Activated naive CD8-positive, alpha-beta T cell (primary cell): ENCODE results near the gene LYZL6.
A peak's percentile ranks its signal among the peaks of the same experiment; 100 is the strongest.

Experiments used
- H3K27ac Mint-ChIP-seq: one replicate; pipeline ENCODE4 v1.8.0; 2021; ENCODE audit warnings: mixed read lengths
- H3K27me3 Mint-ChIP-seq: one replicate; pipeline ENCODE4 v1.8.0; 2021; ENCODE audit warnings: mixed read lengths
- H3K36me3 Mint-ChIP-seq: one replicate; pipeline ENCODE4 v1.8.0; 2021; ENCODE audit warnings: mixed read lengths
- H3K4me1 Mint-ChIP-seq: one replicate; pipeline ENCODE4 v1.8.0; 2021; ENCODE audit warnings: low read depth, mixed read lengths
- H3K4me3 Mint-ChIP-seq: one replicate; pipeline ENCODE4 v1.8.0; 2021; ENCODE audit warnings: mild to moderate bottlenecking, mixed read lengths
- H3K9me3 Mint-ChIP-seq: one replicate; pipeline ENCODE4 v1.8.0; 2021; ENCODE audit warnings: low read depth, mixed read lengths

Gene LYZL6

DNA sequence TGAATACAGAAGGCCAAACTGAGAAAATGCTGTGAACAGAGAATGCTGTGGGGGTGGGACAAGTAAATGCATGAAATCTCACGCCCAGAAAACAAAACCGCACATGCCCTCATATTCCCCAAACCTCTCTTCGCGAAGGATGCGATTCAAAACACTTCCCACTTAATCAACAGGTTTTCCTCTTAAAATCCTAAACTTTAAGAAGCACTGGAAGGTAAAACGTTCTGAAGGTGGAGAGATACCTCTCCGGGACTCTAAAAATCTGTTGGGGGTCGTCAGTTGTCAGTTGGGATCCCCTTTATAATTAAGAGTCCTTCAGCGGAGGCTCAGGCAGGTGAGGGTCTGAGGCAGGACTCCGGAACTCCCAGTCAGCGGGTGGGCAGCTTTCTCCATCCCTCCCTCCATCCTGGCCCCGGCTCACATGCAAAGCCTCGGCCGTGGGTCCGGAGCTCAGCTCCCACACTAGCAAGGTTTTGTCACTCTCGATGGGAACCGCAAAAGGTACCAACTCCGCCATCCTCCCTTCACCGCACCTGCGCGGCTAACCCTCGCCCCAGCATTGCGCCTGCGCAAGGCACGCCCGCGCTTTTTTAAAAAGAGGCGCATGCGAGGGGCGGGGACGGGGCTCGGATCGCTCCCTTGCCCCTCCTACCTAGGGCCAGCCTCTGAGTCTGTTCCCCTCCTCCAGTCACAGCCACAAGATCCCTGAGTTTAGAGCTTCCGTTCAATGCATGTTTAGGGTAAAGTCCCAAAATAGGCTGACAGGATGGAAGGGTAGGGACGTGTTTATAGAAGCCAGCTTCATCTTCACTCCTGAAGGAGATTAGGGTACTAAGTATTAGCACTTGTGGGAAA lies 13.1 kb downstream of the LYZL6 start, which contains the start of gene RDM1:
Gene RDM1 (minus strand): TSS at position 563 of the 855 bp plus-strand sequence. CDS start 46 bp downstream, at position 517.
- Mint-ChIP-seq H3K27me3 (peaks cover 2% of the 10 kb centered on the region), H3K9me3 (no peaks in the 10 kb centered on the region), H3K36me3 (no peaks in the 10 kb centered on the region), H3K27ac (peak within 1 kb of the TSS; percentile 78), H3K4me3 (peak within 1 kb of the TSS; percentile 86), H3K4me1 (peaks cover 15% of the 10 kb centered on the region)

DNA sequence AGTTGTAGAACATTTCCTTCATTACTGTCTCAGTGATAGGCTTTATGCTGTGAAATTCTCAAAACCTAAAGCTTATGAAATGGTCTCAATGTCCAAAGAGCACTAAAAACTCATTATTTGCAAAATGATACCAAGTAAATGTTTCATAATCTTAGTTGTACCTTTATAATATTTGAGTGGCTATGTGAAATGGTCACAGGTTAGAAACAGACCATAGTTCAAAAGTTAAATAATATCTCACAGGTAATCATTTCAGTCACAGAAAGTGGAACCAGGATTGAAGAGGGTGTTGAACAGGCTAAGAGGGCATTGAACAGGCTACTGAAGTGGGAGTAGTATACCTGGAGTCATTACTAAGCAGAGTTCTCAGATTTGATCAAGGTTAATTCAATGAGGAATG lies 15.8 kb downstream of the LYZL6 start:
- Mint-ChIP-seq H3K4me1 (peaks cover 16% of the 10 kb centered on the region), H3K4me3 (no peak overlapping the region), H3K27me3 (peaks cover 2% of the 10 kb centered on the region), H3K27ac (no peak overlapping the region), H3K36me3 (no peaks in the 10 kb centered on the region), H3K9me3 (no peaks in the 10 kb centered on the region)

DNA sequence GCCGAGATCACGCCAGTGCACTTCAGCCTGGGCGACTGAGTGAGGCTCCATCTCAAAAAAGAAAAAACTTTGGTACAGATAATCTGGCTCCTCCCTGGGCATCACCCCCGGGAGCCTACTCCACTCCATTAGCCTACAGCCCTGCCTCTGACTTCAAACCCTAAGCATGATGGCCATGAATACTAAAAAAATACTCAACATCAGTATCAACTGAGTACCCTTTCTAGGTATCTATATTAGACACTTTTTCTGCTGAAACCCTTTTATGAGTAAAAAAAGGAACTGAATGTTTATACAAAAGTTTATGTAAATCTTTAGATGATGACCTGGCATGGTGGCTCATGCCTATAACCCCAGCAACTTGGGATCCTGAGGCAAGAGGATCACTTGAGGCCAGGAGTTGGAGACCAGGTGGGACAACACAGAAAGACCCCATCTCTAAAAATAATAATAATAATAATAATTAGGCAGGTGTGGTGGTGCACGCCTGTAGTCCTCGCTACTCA lies 19.9 kb downstream of the LYZL6 start:
- no peak overlapping the region for H3K4me3 Mint-ChIP-seq
- no peaks in the 10 kb centered on the region for H3K36me3 Mint-ChIP-seq
- H3K27ac Mint-ChIP-seq, result no peak overlapping the region
- no peaks in the 10 kb centered on the region for H3K9me3 Mint-ChIP-seq
- peaks cover 6% of the 10 kb centered on the region for H3K4me1 Mint-ChIP-seq
- peaks cover 2% of the 10 kb centered on the region for H3K27me3 Mint-ChIP-seq

DNA sequence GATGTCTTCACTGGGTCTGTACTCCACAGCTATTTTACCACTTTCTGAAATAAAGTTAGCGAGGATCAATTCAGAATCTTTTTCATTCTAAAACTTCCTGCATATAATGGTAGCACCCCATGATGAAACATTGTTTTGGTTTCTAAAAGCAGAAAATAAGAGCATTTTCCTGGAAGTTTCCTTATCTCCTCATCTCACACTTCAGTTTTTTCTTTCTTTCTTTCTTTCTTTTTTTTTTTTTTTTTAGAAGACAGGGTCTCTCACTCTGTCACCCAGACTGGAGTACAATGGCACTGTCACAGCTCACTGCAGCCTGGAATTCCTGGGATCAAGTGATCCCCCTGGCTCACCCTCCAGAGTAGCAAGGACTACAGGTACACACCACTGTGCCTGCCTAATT lies 23.3 kb downstream of the LYZL6 start:
- H3K4me3 Mint-ChIP-seq, result no peak overlapping the region
- no peaks in the 10 kb centered on the region for H3K9me3 Mint-ChIP-seq
- no peak overlapping the region for H3K27ac Mint-ChIP-seq
- no peaks in the 10 kb centered on the region for H3K36me3 Mint-ChIP-seq
- peaks cover 6% of the 10 kb centered on the region for H3K4me1 Mint-ChIP-seq
- no peaks in the 10 kb centered on the region for H3K27me3 Mint-ChIP-seq

DNA sequence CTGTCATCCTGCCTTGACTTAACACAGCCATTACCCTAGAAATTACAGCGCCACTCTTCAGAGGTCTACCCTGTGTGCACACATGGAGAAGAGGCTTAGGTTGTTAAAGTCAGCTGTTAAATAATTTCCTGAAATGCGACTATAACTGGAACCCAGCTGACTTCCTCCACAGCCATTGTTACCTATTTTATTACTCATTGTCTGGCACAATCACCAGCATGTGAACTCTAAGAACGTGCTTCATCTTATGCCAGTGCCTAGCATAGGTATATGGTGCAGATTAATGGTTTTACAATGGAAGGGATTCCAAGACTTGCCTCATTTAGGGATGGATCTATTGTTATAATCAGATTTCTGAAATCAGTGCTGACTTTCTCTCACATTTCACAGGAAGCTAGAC lies 24.8 kb downstream of the LYZL6 start:
- no peaks in the 10 kb centered on the region for H3K27me3 Mint-ChIP-seq
- H3K27ac Mint-ChIP-seq, result no peak overlapping the region
- no peaks in the 10 kb centered on the region for H3K36me3 Mint-ChIP-seq
- H3K4me3 Mint-ChIP-seq, result no peak overlapping the region
- H3K9me3 Mint-ChIP-seq, result no peaks in the 10 kb centered on the region
- H3K4me1 Mint-ChIP-seq, result peaks cover 4% of the 10 kb centered on the region

DNA sequence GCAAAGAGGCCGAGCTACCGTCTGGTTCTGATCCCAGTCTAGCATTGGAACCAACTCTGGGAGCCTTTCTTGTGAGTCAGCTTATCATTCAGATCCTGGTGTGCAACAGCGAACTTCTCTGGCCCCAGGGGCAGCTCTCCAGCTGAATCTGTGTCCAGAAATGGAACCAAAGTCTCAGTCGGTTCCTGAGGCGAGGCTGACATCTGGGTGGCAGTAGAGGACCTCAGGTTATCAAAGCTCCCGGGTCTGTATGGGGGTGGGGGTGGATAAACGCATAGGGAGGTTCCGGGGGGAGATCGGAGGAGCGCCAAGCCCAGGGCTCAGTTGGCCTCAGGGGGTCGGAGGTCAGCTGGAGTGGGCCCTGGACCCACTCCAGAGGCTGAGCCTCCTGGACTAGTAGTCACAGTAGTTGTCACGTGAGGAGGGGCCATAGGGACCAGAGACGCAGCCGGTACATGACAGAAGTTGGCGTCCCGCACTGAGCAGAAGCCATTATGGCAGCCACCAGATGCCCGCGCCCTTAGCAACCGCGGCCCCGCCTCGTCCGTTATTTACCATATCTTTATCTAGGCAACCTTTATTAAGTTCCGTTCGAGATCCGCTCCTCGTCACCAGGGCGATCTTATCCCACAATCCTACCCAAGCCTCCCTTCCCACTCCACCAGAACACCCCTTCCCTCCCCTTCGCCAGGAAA lies 25.8 kb downstream of the LYZL6 start:
- H3K27me3 Mint-ChIP-seq, result no peaks in the 10 kb centered on the region
- no peak overlapping the region for H3K27ac Mint-ChIP-seq
- H3K4me3 Mint-ChIP-seq, result no peak overlapping the region
- peaks cover 4% of the 10 kb centered on the region for H3K4me1 Mint-ChIP-seq
- no peaks in the 10 kb centered on the region for H3K9me3 Mint-ChIP-seq
- H3K36me3 Mint-ChIP-seq, result no peaks in the 10 kb centered on the region

DNA sequence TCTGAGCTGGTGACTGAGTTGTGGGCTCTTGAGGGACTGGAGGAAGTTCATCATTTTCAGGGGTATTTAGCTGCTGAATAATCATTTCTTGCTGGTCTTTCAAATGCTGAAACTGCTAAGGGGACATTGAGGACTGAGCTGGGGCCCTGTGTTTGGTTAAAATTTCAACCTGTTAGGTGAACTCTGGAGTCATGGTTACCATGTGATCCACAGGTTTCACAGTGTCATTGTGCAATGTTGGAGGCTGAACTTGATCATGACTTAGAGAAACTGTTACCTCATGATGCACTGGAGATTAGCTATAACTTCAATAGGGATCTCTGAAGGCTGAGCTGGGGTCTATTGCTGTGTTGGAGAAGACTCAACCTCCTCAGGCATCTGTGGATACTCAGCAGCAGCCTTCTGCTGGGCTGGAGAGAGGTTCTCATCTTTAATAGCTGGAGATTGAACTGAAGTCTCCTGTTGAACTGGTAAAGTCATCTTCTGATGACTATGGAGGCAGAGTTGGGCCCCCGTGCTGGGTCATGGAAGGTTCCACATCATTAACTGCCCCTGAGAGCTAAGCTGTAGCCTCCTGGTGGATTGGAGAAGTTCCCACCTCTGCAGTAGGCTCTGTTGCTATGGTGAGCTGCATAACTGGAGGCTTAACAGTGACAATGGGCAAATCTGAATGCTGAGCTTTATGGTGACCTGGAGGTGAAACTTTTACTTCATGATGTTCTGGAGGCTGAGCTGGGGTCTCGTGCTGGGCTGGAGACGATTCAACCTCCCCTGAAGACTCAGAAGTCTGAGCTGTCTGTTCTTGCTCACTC lies 28.2 kb downstream of the LYZL6 start:
- H3K4me3 Mint-ChIP-seq, result no peak overlapping the region
- no peaks in the 10 kb centered on the region for H3K9me3 Mint-ChIP-seq
- H3K36me3 Mint-ChIP-seq, result no peaks in the 10 kb centered on the region
- peaks cover 4% of the 10 kb centered on the region for H3K4me1 Mint-ChIP-seq
- H3K27me3 Mint-ChIP-seq, result no peaks in the 10 kb centered on the region
- H3K27ac Mint-ChIP-seq, result no peak overlapping the region

DNA sequence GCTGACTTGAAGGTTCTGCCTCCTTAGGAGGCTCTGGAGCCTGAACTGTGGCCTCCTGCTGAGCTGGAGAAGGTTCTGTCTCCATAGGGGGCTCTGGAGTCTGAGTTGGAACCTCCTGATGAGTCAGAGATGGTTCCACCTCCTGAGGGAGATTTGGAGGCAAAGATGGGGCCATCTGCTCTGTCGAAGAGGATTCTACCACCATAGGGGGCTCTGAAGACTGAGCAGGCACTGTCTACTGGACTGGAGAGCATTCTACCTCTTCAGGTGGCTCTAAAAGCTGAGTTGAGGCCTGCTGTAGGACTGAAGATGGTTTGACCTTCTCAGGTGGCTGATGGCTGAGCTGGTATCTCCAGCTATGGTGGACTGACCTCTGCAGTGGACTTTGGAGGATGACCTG lies 29.2 kb downstream of the LYZL6 start:
- no peak overlapping the region for H3K4me3 Mint-ChIP-seq
- no peaks in the 10 kb centered on the region for H3K36me3 Mint-ChIP-seq
- no peaks in the 10 kb centered on the region for H3K9me3 Mint-ChIP-seq
- H3K27ac Mint-ChIP-seq, result no peak overlapping the region
- H3K27me3 Mint-ChIP-seq, result no peaks in the 10 kb centered on the region
- no peaks in the 10 kb centered on the region for H3K4me1 Mint-ChIP-seq

DNA sequence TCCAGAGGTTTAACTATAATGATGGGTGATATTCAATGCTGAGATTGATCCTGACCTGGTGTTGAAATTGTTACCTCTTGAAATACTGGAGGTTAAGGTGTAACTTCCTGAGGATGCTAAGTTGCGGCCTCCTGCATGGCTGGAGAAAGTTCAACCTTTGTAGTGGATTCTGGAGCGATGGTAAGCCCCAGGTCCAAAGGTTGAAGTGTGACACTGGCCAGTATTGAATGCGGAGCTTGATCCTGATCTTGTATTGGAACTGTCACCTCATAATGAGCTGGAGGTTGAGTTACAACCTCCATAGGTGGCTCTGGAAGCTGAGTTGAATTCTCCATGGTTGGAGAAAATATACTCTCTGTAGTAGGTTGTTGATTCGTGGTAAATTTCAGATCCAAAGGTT lies 29.9 kb downstream of the LYZL6 start:
- H3K27me3 Mint-ChIP-seq, result no peaks in the 10 kb centered on the region
- H3K4me1 Mint-ChIP-seq, result no peaks in the 10 kb centered on the region
- H3K4me3 Mint-ChIP-seq, result no peak overlapping the region
- H3K27ac Mint-ChIP-seq, result no peak overlapping the region
- no peaks in the 10 kb centered on the region for H3K9me3 Mint-ChIP-seq
- no peaks in the 10 kb centered on the region for H3K36me3 Mint-ChIP-seq

DNA sequence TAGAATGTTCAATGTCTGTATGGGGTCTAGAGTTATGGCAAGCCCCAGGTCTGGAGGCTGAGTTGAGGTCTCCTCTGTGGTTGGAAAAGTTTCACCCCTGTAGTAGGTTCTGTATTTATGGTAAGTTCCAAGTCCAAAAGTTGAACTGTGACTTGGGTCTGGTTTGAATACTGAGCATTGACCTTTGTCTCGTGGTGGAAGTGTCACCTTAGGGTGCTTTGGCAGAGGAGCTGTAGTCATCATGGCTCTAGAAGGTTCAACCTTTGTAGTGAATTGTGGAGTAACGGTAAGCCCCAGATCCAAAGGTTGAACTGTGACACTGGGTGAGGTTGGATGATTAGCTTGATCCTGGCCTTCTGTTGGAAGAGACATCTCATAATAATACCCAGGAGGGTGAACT lies 30.6 kb downstream of the LYZL6 start:
- no peaks in the 10 kb centered on the region for H3K4me1 Mint-ChIP-seq
- H3K4me3 Mint-ChIP-seq, result no peak overlapping the region
- H3K9me3 Mint-ChIP-seq, result no peaks in the 10 kb centered on the region
- no peaks in the 10 kb centered on the region for H3K36me3 Mint-ChIP-seq
- no peaks in the 10 kb centered on the region for H3K27me3 Mint-ChIP-seq
- no peak overlapping the region for H3K27ac Mint-ChIP-seq

DNA sequence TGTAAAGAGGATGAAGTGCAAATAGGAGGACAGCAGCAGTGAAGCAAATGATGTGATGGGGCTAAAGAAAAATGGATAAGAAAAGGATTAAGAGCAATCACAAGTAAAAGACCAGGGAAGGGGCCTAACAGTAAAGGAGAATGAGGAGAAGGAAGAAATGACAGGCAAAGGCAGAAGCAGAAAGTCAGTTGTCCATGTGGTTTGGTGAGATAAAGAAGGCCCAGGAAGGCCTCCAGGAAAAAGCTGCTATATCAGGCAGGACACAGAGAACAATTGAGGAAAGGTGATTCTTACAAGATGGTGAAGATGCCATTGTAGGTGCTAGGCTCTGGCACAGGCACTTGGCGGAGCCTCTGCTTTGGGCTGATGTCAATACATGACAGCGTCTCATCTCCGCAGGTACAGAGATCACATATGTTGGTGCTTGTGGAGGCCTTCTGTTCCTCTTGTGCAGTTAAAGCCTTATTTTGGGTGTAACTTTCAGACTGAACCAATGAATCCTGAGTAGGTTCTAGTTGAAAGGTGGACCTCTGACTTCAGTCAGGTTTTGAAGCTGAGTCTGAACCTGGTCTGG lies 31.1 kb downstream of the LYZL6 start:
- H3K27me3 Mint-ChIP-seq, result no peaks in the 10 kb centered on the region
- H3K4me3 Mint-ChIP-seq, result no peak overlapping the region
- H3K4me1 Mint-ChIP-seq, result no peaks in the 10 kb centered on the region
- no peaks in the 10 kb centered on the region for H3K36me3 Mint-ChIP-seq
- no peaks in the 10 kb centered on the region for H3K9me3 Mint-ChIP-seq
- H3K27ac Mint-ChIP-seq, result no peak overlapping the region

DNA sequence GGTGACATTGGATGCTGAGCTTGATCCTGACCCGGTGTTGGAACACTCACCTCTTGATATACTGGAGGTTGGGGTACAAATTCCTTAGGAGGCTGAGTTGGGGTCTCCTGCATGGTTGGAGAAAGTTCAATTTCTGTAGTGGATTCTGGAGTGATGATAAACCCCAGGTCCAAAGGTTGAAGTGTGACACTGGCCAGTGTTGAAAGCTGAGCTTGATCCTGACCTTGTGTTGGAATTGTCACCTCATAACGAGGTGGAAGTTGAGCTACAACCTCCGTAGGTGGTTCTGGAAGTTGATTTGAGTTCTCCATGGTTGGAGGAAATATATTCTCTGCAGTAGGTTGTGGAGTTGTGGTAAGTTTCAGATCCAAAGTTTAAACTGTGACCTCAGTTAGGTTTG lies 34.1 kb downstream of the LYZL6 start:
- no peak overlapping the region for H3K27ac Mint-ChIP-seq
- H3K4me1 Mint-ChIP-seq, result no peaks in the 10 kb centered on the region
- H3K4me3 Mint-ChIP-seq, result no peak overlapping the region
- no peaks in the 10 kb centered on the region for H3K27me3 Mint-ChIP-seq
- no peaks in the 10 kb centered on the region for H3K9me3 Mint-ChIP-seq
- no peaks in the 10 kb centered on the region for H3K36me3 Mint-ChIP-seq

DNA sequence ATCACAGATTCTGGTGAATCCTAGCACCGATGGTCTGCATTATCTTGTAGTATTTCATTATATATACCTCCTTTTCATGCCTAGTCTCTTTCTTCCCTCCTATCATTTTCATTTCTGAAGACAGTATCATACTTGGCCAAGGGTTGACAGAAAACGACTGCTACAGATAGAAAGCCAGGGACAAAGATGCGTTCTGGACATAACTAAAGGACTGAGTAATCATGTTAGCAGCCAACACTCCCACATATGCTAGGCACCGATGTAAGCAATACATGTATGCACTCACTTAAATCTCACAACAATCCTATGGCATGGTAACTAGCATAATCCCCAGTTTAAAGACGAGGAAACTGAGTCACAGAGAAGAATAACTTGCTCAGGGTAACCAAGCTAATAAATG lies 35.8 kb downstream of the LYZL6 start:
- no peak overlapping the region for H3K27ac Mint-ChIP-seq

DNA sequence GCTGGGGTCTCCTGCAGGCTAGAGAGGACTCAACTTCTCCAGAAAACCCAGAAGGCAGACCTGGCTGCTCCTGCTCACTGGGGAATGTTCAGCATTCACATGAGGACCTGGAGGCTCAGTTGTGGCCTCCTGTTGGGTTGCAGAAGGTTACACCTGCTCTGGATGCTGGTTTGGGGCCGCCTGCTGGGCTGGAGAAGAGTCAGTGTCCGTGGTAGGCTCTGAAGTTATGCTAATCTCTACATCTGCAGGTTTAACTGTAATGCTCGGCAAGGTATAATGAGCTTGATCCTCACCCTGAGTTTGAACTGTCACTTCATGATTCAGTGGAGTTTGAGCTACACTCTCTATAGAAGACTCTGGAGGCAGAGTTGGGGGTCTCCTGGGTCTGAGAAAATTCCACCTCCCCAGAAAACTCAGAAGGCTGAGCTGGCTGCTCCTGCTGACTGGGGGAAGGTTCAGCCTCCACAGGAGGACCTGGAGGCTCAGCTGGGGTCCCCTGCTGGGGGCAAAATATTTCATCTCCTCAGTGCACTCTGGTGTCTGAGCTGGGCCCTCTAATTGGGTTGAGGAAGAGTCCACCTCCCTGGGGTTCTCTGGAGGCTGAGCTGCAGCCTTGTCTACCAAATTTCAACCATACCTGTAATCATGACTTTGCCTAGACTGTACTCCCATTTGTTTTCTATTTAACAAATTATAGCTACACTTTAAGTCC lies 36.4 kb downstream of the LYZL6 start:
- peaks cover 6% of the 10 kb centered on the region for H3K4me1 Mint-ChIP-seq
- no peak overlapping the region for H3K4me3 Mint-ChIP-seq
- H3K9me3 Mint-ChIP-seq, result no peaks in the 10 kb centered on the region
- no peaks in the 10 kb centered on the region for H3K27me3 Mint-ChIP-seq
- H3K36me3 Mint-ChIP-seq, result no peaks in the 10 kb centered on the region
- no peak overlapping the region for H3K27ac Mint-ChIP-seq

More for the DNA sequence above, 35.8 kb downstream of the LYZL6 start:
- no peak overlapping the region for H3K4me3 Mint-ChIP-seq
- no peaks in the 10 kb centered on the region for H3K27me3 Mint-ChIP-seq
- no peaks in the 10 kb centered on the region for H3K9me3 Mint-ChIP-seq
- no peaks in the 10 kb centered on the region for H3K36me3 Mint-ChIP-seq
- peaks cover 4% of the 10 kb centered on the region for H3K4me1 Mint-ChIP-seq
